Activated effector memory CD4-positive, alpha-beta T cell treated with Interleukin-2 at 50 U/mL for 16 hours (primary cell): ENCODE data around the gene MITF.

Source experiments
- DNase-seq: peaks from one replicate; pipeline ENCODE4 v3.0.0-alpha.2; 2020

MITF gene

DNA sequence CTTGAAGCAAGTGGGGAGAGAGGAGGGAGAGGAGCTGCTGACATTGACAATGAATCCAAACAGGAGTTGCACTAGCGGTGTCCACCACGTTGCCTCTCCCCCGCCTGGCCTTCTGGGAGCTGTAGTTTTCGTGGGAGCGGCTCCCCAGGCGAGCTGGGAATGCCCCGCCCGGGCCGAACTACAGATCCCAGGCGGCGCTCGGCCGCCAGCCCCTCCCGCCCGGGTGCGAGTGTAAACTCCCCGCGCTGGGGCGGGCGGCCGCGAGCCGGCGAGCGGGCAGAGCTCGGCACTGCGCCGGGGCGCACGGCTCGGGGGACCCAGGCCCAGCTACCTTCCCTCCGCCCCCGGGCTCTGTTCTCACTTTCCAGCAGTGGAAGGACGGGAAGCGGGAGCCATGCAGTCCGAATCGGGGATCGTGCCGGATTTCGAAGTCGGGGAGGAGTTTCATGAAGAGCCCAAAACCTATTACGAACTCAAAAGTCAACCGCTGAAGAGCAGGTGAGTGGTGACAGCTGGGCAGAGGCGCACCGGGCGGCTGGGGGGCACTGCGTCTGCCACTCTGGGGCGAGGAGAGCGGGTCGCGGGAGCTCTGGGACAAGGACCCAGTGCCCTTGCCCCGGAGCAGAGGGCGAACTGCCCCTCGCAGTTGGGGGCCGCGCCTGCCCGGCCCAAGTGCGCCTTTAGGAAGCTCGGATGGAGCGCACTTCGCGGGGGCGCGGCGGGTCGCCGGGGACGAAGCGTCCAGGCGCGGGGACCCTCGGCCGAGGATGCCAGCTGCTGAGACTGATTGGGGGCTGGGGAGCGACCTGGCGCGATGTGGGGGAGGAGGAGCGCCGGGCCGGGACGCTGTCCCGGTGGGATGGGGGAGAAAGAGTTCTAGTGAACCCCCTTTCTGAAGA is at the start of gene MITF:
Gene MITF (plus strand): TSS at position 261 of the 899 bp plus-strand sequence. CDS start 134 bp downstream, at position 395.
- DNase-seq, result no peak

- no peak for DNase-seq
Observed at GRCh38 chr3:69691860-69692259, 47.4 kb upstream of the MITF start.

- no peak for DNase-seq
Observed at GRCh38 chr3:69692761-69693160, 46.5 kb upstream of the MITF start.

DNA sequence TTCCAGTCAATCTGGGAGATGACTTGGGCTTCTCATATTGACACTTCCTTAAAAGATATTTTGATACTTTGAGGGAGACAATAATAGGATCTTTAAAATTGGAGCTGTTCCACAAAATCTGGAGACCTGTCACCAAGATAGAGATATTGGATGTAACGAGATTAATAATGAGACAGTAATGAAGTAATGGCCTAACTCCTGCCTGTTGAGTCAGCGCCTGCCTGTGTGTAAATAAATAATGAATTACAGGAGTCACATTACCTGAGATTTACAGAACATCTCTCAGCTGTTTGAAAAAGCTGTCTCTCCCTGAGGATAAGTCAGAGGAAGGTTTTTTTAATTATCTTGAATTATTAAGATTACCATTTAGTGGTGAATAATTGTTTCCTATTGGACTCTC is 43.8 kb upstream of the MITF start:
- no peak for DNase-seq

GRCh38 chr3:69695933-69696332 is 43.3 kb upstream of the MITF start:
- no peak for DNase-seq

DNA sequence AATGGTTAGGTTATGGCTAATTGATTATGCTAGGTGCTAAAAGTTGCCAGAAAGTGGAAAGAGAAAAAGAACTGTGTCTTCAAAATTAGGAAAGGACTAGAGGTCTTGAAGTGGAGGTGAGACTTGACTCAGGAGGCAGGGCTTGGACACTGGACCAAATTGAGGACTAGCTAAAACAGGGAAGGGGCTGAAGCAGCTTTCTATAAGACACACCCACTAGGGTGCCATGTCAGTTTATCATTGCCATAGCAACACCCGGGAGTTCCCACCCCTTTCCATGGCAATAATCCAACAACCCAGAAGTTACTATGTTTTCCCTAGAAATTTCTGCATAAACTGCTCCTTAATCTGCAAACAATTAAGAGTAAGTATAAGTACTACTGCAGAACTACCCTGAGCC is 42.9 kb upstream of the MITF start:
- DNase-seq, result no peak

GRCh38 chr3:69697381-69697780 is 41.9 kb upstream of the MITF start:
- no peak for DNase-seq

DNA sequence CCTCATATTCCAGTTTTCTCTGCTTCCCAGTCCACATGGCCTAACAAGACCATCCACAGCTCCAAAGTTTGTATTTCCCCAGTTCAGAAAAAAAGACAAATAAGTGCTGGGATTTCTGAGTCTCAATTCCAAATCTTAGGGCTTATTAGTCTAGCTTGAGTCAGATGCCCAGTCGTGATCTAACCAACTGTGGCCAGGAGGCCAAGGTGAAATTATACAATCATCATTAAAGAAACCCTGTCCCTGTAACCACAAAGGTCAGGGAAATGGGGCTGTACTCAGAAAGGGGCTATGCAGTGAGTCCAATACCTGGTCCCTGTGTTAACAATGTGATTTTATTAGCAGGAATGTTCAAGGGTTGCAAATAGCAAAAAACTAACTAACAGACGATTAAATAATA is 40.5 kb upstream of the MITF start:
- DNase-seq, result no peak

DNA sequence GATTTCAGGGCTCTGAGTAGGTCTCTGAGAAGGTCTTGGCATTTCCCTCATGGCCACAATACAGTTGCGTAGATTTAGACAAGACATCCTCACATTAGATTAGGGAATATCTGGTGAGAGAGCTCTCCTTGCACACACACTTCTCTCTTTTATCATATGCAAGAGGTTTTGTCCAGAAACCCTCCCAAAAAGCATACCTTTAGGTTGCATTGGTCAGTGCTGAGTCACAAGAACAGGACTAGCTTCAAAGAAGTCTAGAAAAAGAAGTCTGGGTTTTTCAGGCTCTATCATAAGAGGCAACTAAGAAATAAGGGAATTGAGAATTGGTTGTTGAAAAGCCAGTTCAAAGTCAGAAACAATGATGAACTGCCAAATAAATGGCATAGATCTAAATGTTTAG is 40.1 kb upstream of the MITF start:
- no peak for DNase-seq

DNA sequence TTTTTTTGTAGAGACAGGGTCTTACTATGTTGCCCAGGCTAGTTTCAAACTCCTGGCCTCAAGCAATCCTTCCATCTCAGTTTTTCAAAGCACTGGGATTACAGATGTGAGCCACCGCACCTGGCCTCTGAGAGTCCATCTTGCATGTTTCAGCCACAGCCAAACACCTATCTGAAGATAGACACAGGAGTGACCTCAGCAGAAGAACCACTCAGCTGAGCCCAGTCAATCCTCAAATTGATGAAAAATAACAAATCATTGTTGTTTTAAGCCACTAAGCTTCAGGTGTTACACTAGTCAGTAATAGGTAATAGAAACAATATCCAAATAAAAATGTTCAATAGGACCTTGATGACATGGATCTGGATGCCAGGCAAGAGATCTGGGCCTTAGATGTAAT is 38.3 kb upstream of the MITF start:
- DNase-seq, result no peak

GRCh38 chr3:69710153-69710977 is 28.9 kb upstream of the MITF start:
- no peak for DNase-seq

DNA sequence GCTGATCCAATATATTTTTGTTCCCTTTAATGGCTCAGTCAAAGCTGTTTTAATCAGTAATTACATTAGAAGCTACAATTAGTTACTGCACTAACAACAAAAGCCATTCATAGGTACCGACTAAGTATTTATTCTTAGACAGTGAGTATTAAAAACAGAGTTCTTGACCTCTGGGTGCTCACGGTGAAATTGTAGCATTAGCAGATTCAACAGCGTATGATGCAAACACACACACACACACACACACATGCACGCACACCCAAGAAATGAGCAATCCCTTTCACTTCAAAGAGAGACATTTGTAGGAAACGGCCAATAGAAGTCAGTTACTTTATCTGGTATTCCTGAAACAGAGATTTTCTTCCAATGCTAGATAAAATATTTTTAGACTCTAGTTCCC is 27.0 kb upstream of the MITF start:
- DNase-seq, result no peak

GRCh38 chr3:69712933-69713332 is 26.3 kb upstream of the MITF start:
- DNase-seq, result no peak

DNA sequence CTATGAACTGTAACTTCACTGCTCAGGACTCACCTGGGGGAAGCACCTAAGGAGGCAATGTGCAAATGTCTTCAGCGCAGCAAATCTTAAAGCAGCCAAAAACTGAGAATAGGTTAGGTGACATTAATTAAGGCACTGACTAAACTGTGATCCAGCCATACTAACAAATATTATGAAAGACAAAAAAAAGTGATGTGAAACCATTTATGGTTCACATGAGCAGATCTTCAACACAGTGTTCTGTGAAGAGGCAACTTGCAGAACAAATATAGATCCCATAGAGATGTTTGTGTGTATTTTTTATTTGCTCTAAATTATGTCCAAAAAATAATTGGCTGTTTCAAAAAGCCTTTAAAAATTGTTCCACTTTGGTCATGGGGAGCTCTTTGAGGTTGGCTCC is 24.1 kb upstream of the MITF start:
- DNase-seq, result no peak

DNA sequence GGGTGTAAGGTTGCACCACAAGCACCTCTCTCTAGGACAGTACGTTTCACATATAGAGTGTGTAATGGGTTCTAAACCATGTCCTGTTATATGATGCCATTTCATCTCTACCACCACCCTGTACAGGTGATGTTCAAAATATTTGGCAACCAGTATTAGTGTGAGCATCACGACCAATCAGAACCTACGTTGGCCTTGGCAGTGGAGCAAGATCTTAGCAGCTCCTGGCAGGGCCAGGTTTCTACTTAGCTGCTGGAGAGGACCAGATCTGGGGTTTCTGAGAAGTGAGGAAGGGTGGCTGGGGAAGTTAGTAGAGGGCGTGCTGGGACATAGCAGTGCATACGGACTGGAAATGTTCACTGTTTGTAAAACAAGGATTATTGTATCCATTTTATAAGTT is 23.1 kb upstream of the MITF start:
- DNase-seq, result no peak

DNA sequence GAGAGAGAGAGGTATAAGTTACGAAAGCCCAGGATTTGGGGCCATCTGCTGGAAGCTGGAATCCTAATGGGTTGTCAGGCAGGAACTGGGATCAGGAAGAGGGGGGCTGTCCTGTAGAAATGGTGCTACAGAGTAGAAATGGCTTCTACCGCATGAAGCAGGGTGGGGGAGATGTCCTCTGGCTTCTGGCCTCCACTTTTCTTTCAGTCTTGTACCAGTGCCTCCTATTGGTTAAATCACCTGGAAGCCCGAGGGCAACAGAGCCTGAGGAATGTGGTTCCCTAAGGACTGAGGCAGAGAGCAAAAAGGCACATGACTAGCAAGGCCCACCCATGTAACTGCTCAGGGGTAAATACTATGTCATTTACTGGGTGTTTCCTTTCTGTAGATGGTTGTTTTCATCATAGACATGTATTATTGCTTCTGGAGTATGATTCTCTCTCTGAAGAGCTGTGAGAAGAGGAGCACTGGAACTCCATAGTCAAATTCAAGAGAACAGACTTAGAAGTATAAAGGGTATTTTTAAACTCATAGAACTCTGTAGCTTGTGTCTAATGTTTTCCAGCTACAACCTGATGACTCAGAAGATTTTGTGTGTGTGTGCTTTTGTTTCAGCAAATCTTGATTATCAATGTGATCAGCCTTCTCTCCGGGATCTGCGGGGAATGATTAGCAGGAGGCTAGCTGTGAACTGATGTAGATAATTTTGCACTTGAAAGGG is 20.2 kb upstream of the MITF start:
- no peak for DNase-seq

DNA sequence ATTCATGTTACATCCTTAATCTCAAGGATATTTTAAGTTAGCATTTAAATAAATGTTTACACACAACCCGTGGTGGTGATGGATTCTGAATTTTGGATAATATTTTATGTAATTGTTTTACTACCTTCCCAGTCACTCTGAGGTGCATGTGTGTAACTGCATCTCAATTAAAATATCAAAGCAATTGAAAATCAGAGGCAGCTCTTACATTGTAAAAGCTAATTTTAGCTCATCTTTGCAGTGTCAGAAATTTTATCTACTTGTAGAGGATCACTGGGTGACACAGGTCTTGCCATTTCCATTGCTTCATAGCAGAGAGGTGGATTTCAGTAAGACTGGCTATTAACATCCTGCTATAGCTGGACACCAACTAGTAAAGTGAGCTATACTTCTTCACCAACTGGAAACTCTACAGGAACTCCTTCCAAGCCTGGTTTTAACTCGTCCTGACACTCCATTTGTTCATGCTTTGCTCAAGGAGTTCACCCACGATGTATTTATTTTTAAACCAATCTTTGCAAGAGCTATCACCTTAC is 19.6 kb upstream of the MITF start:
- no peak for DNase-seq

DNA sequence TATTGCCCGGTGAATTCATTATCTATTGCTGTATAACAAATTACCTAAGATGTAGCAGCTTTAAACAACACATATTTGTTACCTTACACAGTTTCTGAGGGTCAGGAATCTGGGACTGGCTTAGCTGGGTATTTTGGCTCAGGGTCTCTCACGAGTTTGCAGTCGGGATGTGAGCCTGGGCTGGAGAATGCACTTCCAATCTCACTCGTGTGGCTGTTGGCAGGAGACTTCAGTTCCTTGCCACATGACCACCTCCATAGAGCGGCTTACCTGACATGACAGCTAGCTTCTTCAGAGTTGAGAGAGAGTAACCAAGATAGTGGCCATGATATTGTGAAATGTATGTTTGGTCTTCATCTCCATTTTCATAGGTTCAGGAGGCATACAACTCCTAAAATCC is 18.4 kb upstream of the MITF start:
- no peak for DNase-seq

GRCh38 chr3:69723389-69723788 is 15.9 kb upstream of the MITF start:
- DNase-seq, result no peak

GRCh38 chr3:69724722-69725435 is 14.4 kb upstream of the MITF start:
- no peak for DNase-seq

DNA sequence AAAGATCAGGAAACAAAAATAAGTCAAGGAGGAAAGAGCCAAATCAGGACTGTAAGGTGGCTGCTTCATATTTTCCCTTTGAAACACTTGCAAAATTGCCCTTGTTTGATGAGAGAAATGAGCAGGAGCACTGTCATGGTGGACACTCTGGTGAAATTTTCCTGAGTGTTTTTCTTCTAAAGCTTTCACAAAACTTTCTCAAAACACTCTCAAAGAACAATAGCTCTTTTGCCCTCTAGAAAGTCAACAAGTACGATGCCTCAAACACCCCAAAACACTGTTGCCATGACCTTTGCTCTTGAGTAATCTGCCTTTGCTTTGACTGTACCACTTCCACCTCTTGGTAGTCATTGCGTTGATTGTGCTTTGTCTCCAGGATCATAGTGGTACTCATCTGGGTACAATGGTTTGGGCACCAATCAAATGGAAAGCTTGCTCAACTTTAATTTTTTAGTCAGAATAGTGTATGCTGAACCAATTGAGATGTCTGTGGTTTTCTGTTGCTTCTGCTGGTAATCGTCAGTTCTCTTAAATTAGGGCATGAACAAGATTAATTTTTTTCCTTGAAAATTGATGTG is 13.2 kb upstream of the MITF start:
- no peak for DNase-seq
